Testis (tissue), 3 donors: Measurements from ENCODE around the gene ELK4. TPM values are rescaled to one million over a fixed set of nuclear protein-coding genes. Genes with fewer than 3 reads are reported as not detected.

Source experiments
- DNase-seq: peaks from one replicate; pipeline ENCODE4 v3.0.0-alpha.2; 2019
- H3K27ac ChIP-seq, 2 donors: fragments of 200-600 bp; sonication (generic); one replicate each; pipeline ENCODE4 v1.5.1; 2019
- H3K27me3 ChIP-seq: fragments of 200-600 bp; sonication (generic); one replicate; pipeline ENCODE4 v1.5.1; 2019
- H3K36me3 ChIP-seq: fragments of 200-600 bp; sonication (generic); one replicate; pipeline ENCODE4 v1.5.1; 2017; ENCODE audit warnings: low read depth; ENCODE audit errors: missing control alignments
- H3K4me1 ChIP-seq: fragments of 200-600 bp; sonication (generic); one replicate; pipeline ENCODE4 v1.5.1; 2019
- H3K4me3 ChIP-seq, 2 donors: fragments of 200-600 bp; sonication (generic); one replicate each; pipeline ENCODE4 v1.5.1; 2017 to 2019
- H3K9me3 ChIP-seq: fragments of 200-600 bp; sonication (generic); one replicate; pipeline ENCODE4 v1.5.1; 2017
- CTCF ChIP-seq, 3 experiments: fragments of 450-650 bp in 2 of 3; fragments of 200-600 bp in 1 of 3; sonication (generic) in 1 of 3; IDR thresholded peaks; one replicate each; pipeline ENCODE4 v1.5.1; 2016 to 2019; ENCODE audit warnings: antibody characterized with exemption in 3 of 3, mild to moderate bottlenecking in 2 of 3, moderate library complexity in 1 of 3
- POLR2A ChIP-seq: fragments of 450-650 bp; IDR thresholded peaks from one replicate; pipeline ENCODE4 v1.6.1; 2017; ENCODE audit warnings: antibody characterized with exemption, mild to moderate bottlenecking, moderate library complexity
- whole genome bisulfite sequencing, 2 donors: methylation state at CpG; one replicate each; pipeline ENCODE4 v1.1.5; 2018; 5-methylcytosine and 5-hydroxymethylcytosine counted together
- intact Hi-C: fragments of 100-400 bp; cut with DNase I; formaldehyde crosslinking; loops from one replicate; pipeline ENCODE4 v1.15.1; 2023; ENCODE audit warnings: low total_unique reads
- polyA plus RNA-seq: library from polyadenylated mRNA; stranded (reverse); fragments of 350-450 nt; fragmentation: Illumina TruSeq; extraction: RNeasy Lipid Tissue Mini Kit (QIAGEN cat#74804); gene quantifications from one replicate; pipeline ENCODE4 v1.2.3, GENCODE V29; 2014; ENCODE audit warnings: low read depth, low replicate concordance; ENCODE audit not compliant: insufficient read depth
- small RNA-seq, 2 donors: library from RNA; depleted of rRNA; stranded (forward); fragments of <200 nt; gene quantifications; one replicate each; pipeline ENCODE3, GENCODE V24; 2016
- total RNA-seq, 2 donors: library from RNA; depleted of rRNA; stranded (reverse); fragments of >200 nt; gene quantifications; one replicate each; pipeline ENCODE4 v1.2.3, GENCODE V29; 2016

ELK4 gene
- total and polyA plus RNA-seq, 3 donors from 2014 or later, result 20.4 to 25.4 (median 20.5) TPM

GRCh38 chr1:205563927-205564441, 67.8 kb downstream of the ELK4 start:
- WGBS, 2 donors, result 69 to 77% methylated on average over 5 of the region's 5 CpGs
- H3K27me3 ChIP-seq, result no peaks in the 10 kb centered on the region
- H3K9me3 ChIP-seq, result no peaks in the 10 kb centered on the region
- no peak for DNase-seq
- intact Hi-C loops, result no loop called here
- no peaks in the 10 kb centered on the region for H3K36me3 ChIP-seq
- no peak for TF ChIP-seq POLR2A
- no peak for TF ChIP-seq CTCF (IDR thresholded peaks at IDR 0.05)
- H3K27ac ChIP-seq, result no peak overlapping the region
- no peak overlapping the region for H3K4me3 ChIP-seq
- H3K4me1 ChIP-seq, result no peaks in the 10 kb centered on the region

GRCh38 chr1:205561501-205562203, 70.2 kb downstream of the ELK4 start:
- intact Hi-C loops, result no loop called here
- no peaks in the 10 kb centered on the region for H3K9me3 ChIP-seq
- TF ChIP-seq CTCF (IDR thresholded peaks at IDR 0.05) (no peak), POLR2A (no peak)
- no peaks in the 10 kb centered on the region for H3K36me3 ChIP-seq
- no peak for DNase-seq
- 74 to 94% methylated on average over 1 of the region's 1 CpG for WGBS, 2 donors
- H3K4me1 ChIP-seq, result no peaks in the 10 kb centered on the region
- no peak overlapping the region for H3K4me3 ChIP-seq
- no peaks in the 10 kb centered on the region for H3K27me3 ChIP-seq
- no peak overlapping the region for H3K27ac ChIP-seq

Small RNAs within 50 kb of the gene (small RNA-seq; reads per million reads assigned to genes)
- gene RNU2-19P (0 to 0.09 reads per million in 2 donors), gene RNU6-418P (0 reads per million in 2 donors)

Other genes starting within 250 kb of the ELK4 start
- 10 to 100 TPM; 35.2 to 71.1 TPM for gene LEMD1, start 210.0 kb downstream of the ELK4 start, total RNA-seq
- gene LEMD1, start 210.0 kb downstream of the ELK4 start, polyA plus RNA-seq, result 83.2 TPM
- 10 to 100 TPM; 14.4 to 15.5 TPM for gene BLACAT1, start 176.0 kb downstream of the ELK4 start, total RNA-seq
- 5.9 TPM for gene BLACAT1, start 176.0 kb downstream of the ELK4 start, polyA plus RNA-seq
- gene CDK18, start 127.3 kb downstream of the ELK4 start, total RNA-seq, result 1 to 10 TPM; 6.5 to 8.5 TPM
- gene CDK18, start 127.3 kb downstream of the ELK4 start, polyA plus RNA-seq, result 9.2 TPM
- 1 to 10 TPM; 7.3 to 8.9 TPM for gene SLC45A3, start 48.5 kb upstream of the ELK4 start, total RNA-seq
- gene SLC45A3, start 48.5 kb upstream of the ELK4 start, polyA plus RNA-seq, result 4.5 TPM
- 10 to 100 TPM; 57.7 to 98.6 TPM for gene NUCKS1, start 118.2 kb upstream of the ELK4 start, total RNA-seq
- gene NUCKS1, start 118.2 kb upstream of the ELK4 start, polyA plus RNA-seq, result 66.3 TPM
- 10 to 100 TPM in 1 of 2 donors, 1 to 10 TPM in 1; 7.4 to 10.8 TPM for gene RAB29, start 143.5 kb upstream of the ELK4 start, total RNA-seq
- 8.3 TPM for gene RAB29, start 143.5 kb upstream of the ELK4 start, polyA plus RNA-seq
- 100 to 1,000 TPM; 122 to 137 TPM for gene SLC41A1, start 181.2 kb upstream of the ELK4 start, total RNA-seq
- gene SLC41A1, start 181.2 kb upstream of the ELK4 start, polyA plus RNA-seq, result 94.7 TPM
- under 1 TPM; 0.71 to 0.81 TPM for gene PM20D1, start 218.1 kb upstream of the ELK4 start, total RNA-seq
- 1.7 TPM for gene PM20D1, start 218.1 kb upstream of the ELK4 start, polyA plus RNA-seq